Stimulated activated CD4-positive, alpha-beta T cell treated with anti-CD3 and anti-CD28 coated beads, Interleukin-4, amount 100 ng/mL, for 4 hours (primary cell): Measurements from ENCODE around the gene CMTM4.
"Not testable (repeated sequence)": the region's sequence is repeated elsewhere in the genome, so short reads cannot be mapped to it uniquely, and the experiment has no call there.

Experiments used
- DNase-seq, 2 experiments: peaks; one replicate each; pipeline ENCODE4 v3.0.0-alpha.2; 2020

Gene CMTM4

GRCh38 chr16:66588981-66589713 lies 107.4 kb downstream of the CMTM4 start:
- DNase-seq = peak in 1 of 2 experiments; percentile 62

- no peak for DNase-seq
These were observed 108.5 kb downstream of the CMTM4 start for GRCh38 chr16:66587881-66588600.

GRCh38 chr16:66585481-66586239 lies 110.9 kb downstream of the CMTM4 start:
- DNase-seq = no peak

GRCh38 chr16:66581246-66581952 lies 115.1 kb downstream of the CMTM4 start:
- DNase-seq = no peak

- no peak for DNase-seq
These were observed 115.8 kb downstream of the CMTM4 start for GRCh38 chr16:66580605-66581209.

- DNase-seq = peak; percentile 7 to 17
These were observed 117.7 kb downstream of the CMTM4 start, which contains the start of gene CMTM2 for GRCh38 chr16:66578651-66579531. CMTM2 (plus strand) TSS chr16:66579463; CDS start chr16:66579608, 145 bp downstream.

GRCh38 chr16:66576296-66576695 lies 120.2 kb downstream of the CMTM4 start:
- no peak for DNase-seq

GRCh38 chr16:66575060-66575459 lies 121.5 kb downstream of the CMTM4 start:
- DNase-seq = no peak

GRCh38 chr16:66574531-66574930 lies 122.0 kb downstream of the CMTM4 start:
- no peak for DNase-seq

GRCh38 chr16:66574081-66574480 lies 122.5 kb downstream of the CMTM4 start:
- no peak for DNase-seq

GRCh38 chr16:66572356-66572755 lies 124.2 kb downstream of the CMTM4 start:
- no peak for DNase-seq

GRCh38 chr16:66569827-66570405 lies 126.6 kb downstream of the CMTM4 start:
- DNase-seq = no peak

- no peak for DNase-seq
These were observed 127.4 kb downstream of the CMTM4 start for GRCh38 chr16:66569131-66569530.

- no peak for DNase-seq
These were observed 128.2 kb downstream of the CMTM4 start for GRCh38 chr16:66568355-66568754.

- DNase-seq = not testable (repeated sequence)
These were observed 129.3 kb downstream of the CMTM4 start for GRCh38 chr16:66567270-66567669.

GRCh38 chr16:66566051-66566901 lies 130.3 kb downstream of the CMTM4 start, which contains the start of gene CMTM1:
CMTM1 (plus strand) TSS chr16:66566439; CDS start chr16:66566514, 75 bp downstream.
- DNase-seq = no peak
